HK-2 (cell line): Measurements from ENCODE around the gene TMEM82.

Experiments
- DNase-seq: peaks from one replicate; pipeline ENCODE4 v3.0.0-alpha.2; 2018; ENCODE audit not compliant: unreplicated experiment

Gene TMEM82

DNA sequence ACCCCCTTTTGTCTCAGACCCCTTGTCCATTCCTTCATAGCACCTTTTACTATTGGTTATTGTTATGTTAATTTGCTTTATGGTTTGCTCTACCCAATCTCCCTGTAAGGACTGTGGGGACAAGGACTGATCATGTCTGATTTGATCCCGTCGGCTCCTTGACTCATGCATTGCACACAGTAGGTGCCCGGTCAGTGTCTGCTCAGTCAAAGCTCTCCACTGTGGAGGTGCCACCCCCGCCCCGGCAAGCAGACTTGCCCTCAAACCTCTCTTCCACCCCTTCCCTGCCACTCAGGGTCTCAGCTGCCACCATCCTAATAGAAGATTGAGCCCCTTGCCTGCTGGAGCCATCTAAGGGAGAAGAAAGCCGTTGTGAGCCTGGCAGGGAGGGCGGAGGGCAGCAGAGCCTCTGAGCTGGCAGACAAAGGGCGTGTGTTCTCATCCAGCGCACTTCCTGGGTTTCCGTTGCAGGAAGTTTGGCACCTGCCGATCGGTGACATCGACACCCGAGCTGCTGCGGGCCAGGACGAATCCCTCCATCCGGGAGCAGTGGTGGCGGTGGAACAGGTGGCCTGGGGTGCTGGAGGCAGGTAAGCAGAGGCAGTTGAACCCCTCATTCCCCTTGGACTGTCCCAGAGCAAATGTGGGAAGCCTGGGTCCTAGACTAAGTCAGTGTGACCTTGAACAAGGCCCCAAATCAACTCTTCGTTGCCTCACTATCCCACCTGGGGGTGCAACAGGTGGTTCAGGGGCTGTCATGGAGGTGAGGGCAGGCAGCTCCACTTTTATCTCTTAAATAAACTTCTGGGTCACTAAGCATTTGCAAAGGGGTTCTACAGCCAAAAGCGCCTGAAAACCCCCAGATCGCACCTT lies 14.1 kb downstream of the TMEM82 start:
- no peak for DNase-seq

DNA sequence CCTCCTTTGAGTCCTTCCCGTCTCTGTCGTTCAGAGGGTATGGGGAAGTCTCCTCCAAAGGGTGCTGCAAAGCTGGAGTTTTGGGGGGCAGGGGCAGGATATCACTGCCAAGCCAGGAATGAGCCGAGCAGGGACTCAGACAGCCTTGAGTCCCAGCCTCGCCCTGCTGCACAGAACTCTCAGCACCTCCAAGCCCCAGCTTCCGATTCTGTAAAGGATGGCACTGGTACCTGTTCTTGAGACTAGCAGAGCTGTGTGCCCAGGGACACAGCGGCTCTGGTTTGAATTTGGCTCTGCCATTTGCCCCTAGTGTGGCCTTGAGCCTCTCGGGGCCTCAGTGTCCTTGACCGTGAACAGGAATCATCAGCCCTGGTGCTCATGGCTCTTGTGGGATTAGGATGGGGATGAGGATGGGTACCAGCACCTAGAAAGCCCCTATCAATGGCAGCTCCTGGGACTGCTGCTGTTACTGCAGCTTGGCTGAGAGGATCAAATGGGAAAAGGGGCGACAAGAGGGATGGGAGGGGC lies 14.8 kb downstream of the TMEM82 start:
- no peak for DNase-seq

DNA sequence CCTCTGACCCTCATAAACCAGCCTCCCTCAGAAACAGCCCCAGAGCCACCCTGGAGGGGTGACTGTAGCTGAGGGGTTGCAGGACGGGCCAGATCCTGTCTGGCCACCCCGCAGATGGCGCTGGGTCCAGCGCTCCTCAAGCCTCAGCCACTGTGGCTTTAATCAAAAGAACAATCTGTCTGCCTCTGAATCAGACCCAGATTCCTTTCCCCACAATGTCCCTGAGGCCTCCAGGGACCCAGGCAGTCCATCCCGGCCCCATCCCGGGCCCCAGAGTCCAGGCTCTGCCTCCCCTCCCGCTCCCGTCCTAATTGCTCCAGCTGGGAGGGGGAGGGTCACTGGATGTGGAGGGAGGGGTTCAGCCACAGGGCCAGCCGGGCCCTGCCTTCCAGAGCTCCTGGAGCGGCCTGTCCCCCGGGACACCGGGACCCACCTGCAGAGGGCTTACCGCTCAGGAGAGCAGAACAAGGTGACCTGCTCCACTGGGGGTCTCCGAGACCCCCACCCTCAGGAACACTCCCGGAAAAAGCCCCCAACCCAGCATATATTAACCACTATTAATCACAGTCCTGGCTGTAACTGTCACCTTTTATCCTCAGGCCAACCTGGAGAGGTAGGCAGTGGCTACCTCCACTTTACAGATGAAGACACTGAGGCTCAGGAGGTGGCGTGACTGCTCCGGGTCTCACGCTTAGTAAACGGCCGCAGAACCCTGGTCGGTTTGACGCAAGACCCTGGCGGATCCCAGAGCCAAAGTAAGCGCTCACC lies 15.5 kb downstream of the TMEM82 start:
- DNase-seq: no peak

- no peak for DNase-seq
These were observed 16.1 kb downstream of the TMEM82 start, which contains the start of gene FBLIM1 for GRCh38 chr1:15758343-15758931. Gene FBLIM1, plus strand, starts transcription at chr1:15758795. Its CDS starts 6,189 bp downstream, at chr1:15764984.

- no peak for DNase-seq
These were observed 16.8 kb downstream of the TMEM82 start for GRCh38 chr1:15758953-15759661.

- peak; percentile 33 for DNase-seq
These were observed 18.4 kb downstream of the TMEM82 start for GRCh38 chr1:15760520-15761211.

- DNase-seq: no peak
These were observed 19.2 kb downstream of the TMEM82 start for GRCh38 chr1:15761366-15762128.

DNA sequence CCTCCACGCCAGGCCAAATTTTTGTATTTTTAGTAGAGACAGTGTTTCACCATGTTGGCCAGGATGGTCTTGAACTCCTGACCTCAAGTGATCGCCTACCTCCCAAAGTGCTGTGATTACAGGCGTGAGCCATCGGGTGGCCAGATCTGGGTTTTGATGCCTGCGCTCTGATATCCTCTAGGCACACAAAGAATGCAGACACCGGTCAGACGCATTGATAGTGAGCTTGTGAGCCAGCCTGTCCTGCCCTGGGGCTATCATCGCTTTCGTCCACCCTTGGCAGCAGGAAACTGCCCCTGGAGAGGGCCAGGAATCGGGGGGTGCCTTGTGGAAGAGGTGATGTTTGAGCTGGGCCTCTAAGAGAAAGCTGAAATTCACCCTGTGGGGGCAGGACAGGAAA lies 20.2 kb downstream of the TMEM82 start:
- no peak for DNase-seq

DNA sequence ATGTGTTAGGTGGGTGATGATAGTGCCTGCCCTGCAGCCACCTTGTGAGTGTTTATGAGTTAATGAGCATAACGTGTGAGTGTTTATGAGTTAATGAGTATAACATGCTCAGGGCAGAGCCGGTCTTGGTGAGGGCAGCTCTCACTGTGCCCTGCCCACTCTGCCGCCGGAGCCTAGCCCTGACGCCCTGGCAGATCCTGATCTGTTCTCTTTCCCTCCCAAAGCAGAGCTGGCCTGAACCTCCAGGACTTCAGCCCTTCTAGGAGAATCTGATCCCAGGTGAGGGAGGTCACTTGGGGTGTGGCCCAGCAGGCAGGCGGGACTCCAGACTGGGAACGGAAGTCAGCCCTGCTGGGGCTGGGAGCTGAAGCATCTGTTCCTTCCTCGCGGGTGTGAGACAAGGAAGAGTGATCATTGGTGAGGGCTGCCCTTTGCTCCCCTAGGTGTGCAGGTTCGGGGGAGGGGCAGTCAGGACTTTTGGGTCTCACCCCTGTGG lies 22.0 kb downstream of the TMEM82 start:
- DNase-seq: no peak

DNA sequence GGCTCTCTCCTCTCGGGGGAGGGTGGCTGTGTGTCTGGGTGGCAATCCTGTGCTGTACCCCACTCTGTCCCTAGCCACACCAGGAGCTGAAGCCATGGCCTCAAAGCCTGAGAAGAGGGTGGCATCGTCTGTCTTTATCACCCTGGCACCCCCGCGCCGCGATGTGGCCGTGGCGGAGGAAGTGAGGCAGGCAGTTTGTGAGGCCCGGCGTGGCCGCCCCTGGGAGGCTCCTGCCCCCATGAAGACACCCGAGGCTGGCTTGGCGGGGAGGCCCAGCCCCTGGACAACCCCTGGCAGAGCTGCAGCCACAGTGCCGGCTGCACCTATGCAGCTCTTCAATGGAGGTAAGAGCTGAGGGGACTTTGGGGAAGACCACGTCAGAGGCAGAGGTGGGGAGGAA lies 22.6 kb downstream of the TMEM82 start:
- no peak for DNase-seq

GRCh38 chr1:15765495-15766194 lies 23.3 kb downstream of the TMEM82 start:
- DNase-seq: peak; percentile 63

DNA sequence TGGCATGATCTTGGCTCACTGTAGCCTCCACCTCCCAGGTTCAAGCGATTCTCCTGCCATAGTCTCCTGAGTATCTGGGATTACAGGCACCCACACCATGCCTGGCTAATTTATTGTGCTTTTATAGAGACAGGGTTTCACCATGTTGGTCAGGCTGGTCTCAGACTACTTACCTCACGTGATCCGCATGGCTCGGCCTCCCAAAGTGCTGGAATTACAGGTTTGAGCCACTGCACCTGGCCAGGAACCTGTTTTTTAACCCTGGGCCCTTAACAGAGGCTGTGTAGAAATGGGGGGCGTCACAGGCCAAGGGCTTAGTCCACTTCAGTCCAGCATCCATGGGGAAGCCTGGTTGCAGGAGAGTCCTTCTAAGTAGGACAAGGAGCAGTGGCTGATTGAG lies 25.6 kb downstream of the TMEM82 start:
- DNase-seq: no peak

DNA sequence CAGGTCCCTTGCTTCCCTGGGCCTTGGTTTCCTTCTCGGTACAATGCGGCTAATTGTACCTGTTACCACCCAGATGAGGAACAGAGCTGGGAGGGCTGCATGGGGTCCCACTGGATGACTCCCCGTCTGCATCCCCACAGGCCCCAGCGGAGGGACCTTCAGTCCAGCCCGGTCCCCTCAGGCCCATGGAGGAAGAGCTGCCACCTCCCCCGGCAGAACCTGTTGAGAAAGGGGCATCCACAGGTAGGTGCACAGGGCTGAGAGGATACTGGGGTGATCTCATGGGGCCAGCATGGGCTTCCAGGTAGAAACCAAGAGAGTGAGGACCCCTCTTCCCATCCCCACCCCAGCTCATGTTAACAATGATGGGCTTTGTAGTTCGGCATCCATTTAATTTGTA lies 26.1 kb downstream of the TMEM82 start:
- no peak for DNase-seq

DNA sequence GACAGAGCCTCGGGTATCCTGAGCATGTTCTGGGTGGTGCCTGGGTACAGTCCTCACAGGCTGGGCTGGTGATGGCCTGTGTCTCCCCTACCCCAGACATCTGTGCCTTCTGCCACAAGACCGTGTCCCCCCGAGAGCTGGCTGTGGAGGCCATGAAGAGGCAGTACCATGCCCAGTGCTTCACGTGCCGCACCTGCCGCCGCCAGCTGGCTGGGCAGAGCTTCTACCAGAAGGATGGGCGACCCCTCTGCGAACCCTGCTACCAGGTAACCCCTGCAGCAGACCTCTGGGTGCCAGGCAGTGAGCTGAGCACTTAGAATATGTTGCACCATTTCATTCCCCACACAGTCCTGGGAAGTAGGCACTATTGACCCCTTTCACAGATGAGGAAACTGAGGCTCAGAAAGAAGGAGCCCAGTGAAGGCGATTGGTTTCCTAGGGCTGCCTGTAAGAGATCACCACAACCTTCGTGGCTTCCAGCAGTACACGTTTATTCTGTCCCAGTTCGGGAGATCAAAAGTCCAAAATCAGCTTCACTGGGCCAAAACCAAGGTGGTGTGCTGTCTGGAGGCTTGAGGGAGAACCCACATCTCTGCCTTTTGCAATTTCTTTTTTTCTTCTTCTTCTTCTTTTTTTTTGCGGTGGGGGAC lies 28.1 kb downstream of the TMEM82 start:
- no peak for DNase-seq

DNA sequence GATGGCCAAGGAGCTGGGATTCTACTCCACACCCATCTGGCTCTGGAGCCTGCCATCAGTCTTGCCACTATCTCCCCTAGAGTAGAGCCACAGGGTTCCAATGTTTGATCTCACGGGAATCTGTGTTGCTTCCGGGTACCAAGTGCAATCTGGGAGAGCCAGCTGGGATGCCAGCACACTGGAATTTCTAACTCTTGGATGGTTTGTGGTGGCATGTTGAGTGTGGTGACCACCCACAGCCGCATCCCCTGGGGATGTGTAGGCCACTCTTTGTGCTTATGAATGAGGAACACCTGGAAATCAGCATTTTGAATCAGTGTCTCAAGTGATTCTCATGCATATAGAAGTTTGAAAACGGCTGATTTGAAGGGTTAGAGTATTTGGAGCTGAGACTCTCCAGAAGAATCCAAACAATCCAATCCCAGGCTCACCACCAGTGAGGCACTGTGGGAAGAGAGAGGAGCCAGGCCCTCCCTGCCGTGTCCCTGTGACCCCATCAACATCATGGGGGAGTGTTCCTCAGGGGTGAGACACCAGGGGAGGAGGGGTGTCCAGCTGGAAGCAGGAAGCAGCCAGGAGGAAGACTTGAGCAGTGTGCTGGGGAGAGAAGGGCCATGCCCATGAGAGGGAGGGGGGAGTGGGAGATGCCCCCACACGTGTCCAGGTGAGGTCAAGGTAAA lies 29.7 kb downstream of the TMEM82 start:
- DNase-seq: no peak

DNA sequence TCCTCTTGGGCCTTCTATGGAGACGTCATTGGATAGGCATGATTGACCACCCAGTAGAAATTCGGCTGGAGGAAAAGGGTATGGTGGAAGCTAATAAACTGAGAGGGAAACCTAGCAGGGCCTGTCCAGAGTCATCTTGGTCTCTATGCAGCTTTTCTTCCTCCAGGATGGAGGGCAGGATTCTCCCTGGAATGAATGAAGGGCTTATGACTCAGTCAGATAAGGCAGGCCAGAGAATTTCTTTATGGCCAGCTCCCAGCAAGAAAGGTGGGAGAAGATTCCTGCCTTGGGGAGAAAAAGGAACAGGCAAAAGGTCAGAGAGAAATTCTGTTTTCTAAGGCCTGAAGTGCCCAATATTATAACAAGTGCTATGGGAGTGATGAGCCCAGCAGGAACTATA lies 33.4 kb downstream of the TMEM82 start:
- no peak for DNase-seq

DNA sequence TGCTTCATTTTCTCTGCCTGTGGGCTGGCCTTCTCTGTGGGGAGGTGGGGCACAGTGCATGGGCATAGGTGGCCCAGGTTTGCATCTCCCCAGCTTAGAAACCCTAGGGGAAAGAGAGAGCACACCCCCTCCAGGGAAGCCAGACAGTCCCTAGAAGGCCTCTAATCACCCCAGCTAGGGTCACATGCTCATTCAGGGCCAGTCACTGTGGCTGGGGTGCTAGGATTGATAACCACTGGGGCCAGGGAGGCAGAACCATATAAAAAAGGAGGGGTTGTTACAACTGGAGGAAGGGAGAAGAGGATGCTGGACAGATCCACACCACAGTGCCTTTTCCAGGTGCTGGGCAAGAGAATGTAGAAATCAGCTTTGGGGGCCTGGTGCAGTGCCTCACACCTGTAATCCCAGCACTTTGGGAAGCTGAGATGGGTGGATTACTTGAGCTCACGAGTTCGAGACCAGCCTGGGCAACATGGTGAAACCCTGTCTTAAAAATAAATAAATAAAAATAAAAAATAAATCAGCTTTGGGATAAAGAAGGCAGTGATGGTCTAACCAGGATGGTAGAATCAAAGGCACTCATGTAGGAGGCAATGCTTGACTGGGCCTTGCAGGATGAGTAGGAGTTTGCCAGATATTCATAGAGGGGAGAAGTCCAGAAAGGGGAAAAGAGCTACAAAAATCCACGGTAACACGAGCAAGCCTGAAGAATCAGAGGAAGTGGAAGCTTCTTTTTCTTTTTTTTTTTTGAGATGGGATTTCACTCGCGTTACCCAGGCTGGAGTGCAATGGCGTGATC lies 35.8 kb downstream of the TMEM82 start:
- no peak for DNase-seq

- no peak for DNase-seq
These were observed 43.4 kb downstream of the TMEM82 start for GRCh38 chr1:15785683-15786082.
